Tibial nerve (tissue), 3 donors: ENCODE data around the gene SLC10A4.

Source experiments
- CTCF ChIP-seq, 5 experiments: fragments of 200-600 bp in 3 of 5; fragments of 450-650 bp in 2 of 5; sonication (generic) in 3 of 5; IDR thresholded peaks; one replicate each; pipeline ENCODE4 v1.5.1; 2016 to 2019; ENCODE audit warnings: antibody characterized with exemption in 5 of 5, mild to moderate bottlenecking in 3 of 5, moderate library complexity in 2 of 5
- POLR2A ChIP-seq, 2 donors: fragments of 450-650 bp; IDR thresholded peaks; one replicate each; pipeline ENCODE4 v1.6.1; 2017; ENCODE audit warnings: antibody characterized with exemption in 2 of 2, mild to moderate bottlenecking in 2 of 2, moderate library complexity in 2 of 2

DNA sequence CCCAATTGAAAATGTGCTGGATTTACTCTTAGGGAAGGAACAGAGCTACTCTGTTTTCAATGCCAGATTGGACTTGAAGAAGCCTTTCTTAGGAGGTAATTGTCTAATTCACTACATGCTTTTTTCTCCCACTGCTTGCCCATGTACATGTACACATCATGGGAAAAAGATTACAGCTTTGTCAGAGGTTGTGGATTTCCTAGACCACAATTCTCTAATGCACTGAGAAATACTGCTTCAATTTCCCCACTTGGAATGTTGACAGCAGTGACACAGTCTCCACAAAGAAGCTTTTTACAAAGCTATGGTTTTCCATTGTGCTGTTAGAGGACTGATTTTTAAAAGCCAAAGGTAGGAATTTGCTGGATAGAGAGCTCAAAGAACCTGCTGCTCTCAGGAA, 26.4 kb downstream of the SLC10A4 start:
- TF ChIP-seq CTCF (IDR thresholded peaks at IDR 0.05), result no peak
- TF ChIP-seq POLR2A (IDR thresholded peaks at IDR 0.05), result no peak
